ENCODE data around the gene PIF1. TPM values are rescaled to one million over a fixed set of nuclear protein-coding genes. Genes with fewer than 3 reads are reported as not detected.
A peak's percentile ranks its signal among the peaks of the same experiment; 100 is the strongest.

Gene PIF1
- total and polyA plus RNA-seq, 2 of the 4 experiments (the other 2 are of a cell fraction): 3.9 to 19.9 TPM

- intact Hi-C loops (cut with micrococcal nuclease): no loop called here
- peaks cover 59% of the 10 kb centered on the region for H3K4me1 ChIP-seq (ENCODE audit: control insufficient read depth, insufficient read depth, low read length)
- H4K20me1 ChIP-seq (ENCODE audit: insufficient read depth, low read length): peaks cover 27% of the 10 kb centered on the region
- H3K9me1 ChIP-seq (ENCODE audit: insufficient read depth, low read length): peaks cover 51% of the 10 kb centered on the region
- H3K4ac ChIP-seq (ENCODE audit: low read depth, low read length): no peak overlapping the region
- no peak overlapping the region for H3K56ac ChIP-seq (ENCODE audit: extremely low read depth, insufficient read depth, low read length)
- H2AK9ac ChIP-seq (replicated peaks; ENCODE audit: low read depth, low read length, poor library complexity): peak overlapping the region; percentile 48
- H3K9ac ChIP-seq (ENCODE audit: low read depth, low read length): no peak overlapping the region
- dilution Hi-C loops (cut with HindIII; ENCODE audit: low sequenced_read_pairs, unreplicated experiment): no loop called here
- H4K91ac ChIP-seq (ENCODE audit: insufficient read depth, low read depth, low read length): no peak overlapping the region
- DNase-seq (no peak), ATAC-seq (ENCODE audit: low read depth) (no peak)
- no peaks in the 10 kb centered on the region for H3K27me3 ChIP-seq (ENCODE audit: control insufficient read depth, insufficient read depth, low read length)
- TF ChIP-seq BHLHE40 (IDR thresholded peaks at IDR 0.05; ENCODE audit: low read depth, low read length): no peak
- TF ChIP-seq CTCF (conservative IDR thresholded peaks at IDR 0.05; ENCODE audit: low read depth, low read length): no peak
- TF ChIP-seq CHD1 (IDR thresholded peaks at IDR 0.05; ENCODE audit: low read depth, low read length): no peak
- peak overlapping the region; percentile 13; the same call in 1 of the 2 replicates for H2AK5ac ChIP-seq (ENCODE audit: low read depth, low read length)
- in situ Hi-C loops (cut with MboI; ENCODE audit: low sequenced_read_pairs): no loop called here
- H3K4me3 ChIP-seq (ENCODE audit: insufficient read depth, low read depth, low read length): no peak overlapping the region
- no peak overlapping the region; the same call in 1 of the 2 replicates for H4K5ac ChIP-seq (ENCODE audit: low read depth, low read length)
- WGBS, 2 experiments (ENCODE audit: extremely low coverage in 2 of 2, insufficient read length in 1 of 2): 94% methylated on average over 7 of the region's 11 CpGs; no CpG with 5 or more reads in 1 of the 2 experiments
- H3K18ac ChIP-seq (ENCODE audit: low read depth, low read length): no peak overlapping the region
- BruUV-seq (replicated peaks): no TSS peak
- H2BK120ac ChIP-seq (ENCODE audit: low read depth, low read length): no peak overlapping the region
- peaks cover 49 to 88% of the 10 kb centered on the region in 2 experiments for H3K79me1 ChIP-seq (ENCODE audit: low read depth in 1 of 2, low read length in 2 of 2)
- H2AFZ ChIP-seq (replicated peaks; ENCODE audit: low read length, poor library complexity): no peak overlapping the region
- H2BK5ac ChIP-seq (ENCODE audit: low read depth, low read length, poor library complexity, severe bottlenecking): peak overlapping the region; percentile 2
- no peak overlapping the region; a peak in 1 of 4 replicates for H4K8ac ChIP-seq (ENCODE audit: low read depth in 2 of 2, low read length in 2 of 2)
- CTCF ChIA-PET: no interaction called here
- H3K4me2 ChIP-seq (ENCODE audit: low read depth, low read length): no peak overlapping the region
- no peaks in the 10 kb centered on the region for H3K9me3 ChIP-seq (ENCODE audit: control insufficient read depth, insufficient read depth, low read length)
- no peak overlapping the region; the same call in 1 of the 2 replicates for H3K14ac ChIP-seq (replicated peaks; ENCODE audit: low read depth, low read length)
- POLR2A ChIA-PET (ENCODE audit: unreplicated experiment): no interaction called here
- H2BK15ac ChIP-seq (ENCODE audit: low read depth, low read length): no peak overlapping the region
- H3K27ac ChIP-seq (ENCODE audit: insufficient read depth, low read length): peak overlapping the region; percentile 27; the same call in 1 of the 2 replicates
- no peak overlapping the region for H2BK20ac ChIP-seq (ENCODE audit: low read depth, low read length)
- peaks cover 68% of the 10 kb centered on the region for H3K36me3 ChIP-seq (ENCODE audit: control insufficient read depth, insufficient read depth, low read length)
- no peak overlapping the region for H3K23ac ChIP-seq (ENCODE audit: low read depth, low read length)
These were observed 35.9 kb upstream of the PIF1 start for GRCh38 chr15:64861331-64861730.

All from IMR-90 (cell line).